IMR-90 (cell line): ENCODE measurements around the gene C5AR1. TPM values are rescaled to one million over a fixed set of nuclear protein-coding genes. Genes with fewer than 3 reads are reported as not detected.

ENCODE experiments used
- ATAC-seq: fragments of 200-7000 bp; cut with Tn5 transposase; 2 replicates; pipeline ENCODE4 v1.9.1; 2020; ENCODE audit warnings: low read depth, mild to moderate bottlenecking, moderate library complexity
- BruUV-seq: library from RNA; stranded (reverse); fragments of 400-500 nt; replicated peaks from 2 replicates; lab custom pipeline; 2021; lab: Mats Ljungman, UMichigan
- CTCF ChIA-PET: fragments of 300-600 bp; formaldehyde crosslinking; extraction: SDS; loops from one replicate; lab custom pipeline; 2021; ENCODE audit warnings: antibody characterized with exemption; lab: Yijun Ruan, JAX
- POLR2A ChIA-PET: fragments of 300-600 bp; sonication (Branson Sonifier 250); formaldehyde crosslinking; loops from one replicate; lab custom pipeline; 2022; ENCODE audit warnings: antibody characterized with exemption; ENCODE audit not compliant: unreplicated experiment; lab: Charles Lee
- DNase-seq: peaks from one replicate; pipeline ENCODE4 v3.0.0; 2013
- H2AFZ ChIP-seq: replicated peaks from 2 replicates; pipeline ENCODE3; 2013; ENCODE audit warnings: low read length, mild to moderate bottlenecking; ENCODE audit not compliant: poor library complexity
- H2AK5ac ChIP-seq: 2 replicates; pipeline ENCODE4 v1.6.1; 2013; ENCODE audit warnings: low read depth, low read length, inconsistent platforms
- H2AK9ac ChIP-seq: replicated peaks from 2 replicates; pipeline ENCODE3; 2013; ENCODE audit warnings: mild to moderate bottlenecking, low read depth, low read length, moderate library complexity; ENCODE audit not compliant: poor library complexity
- H2BK120ac ChIP-seq: 2 replicates; pipeline ENCODE4 v1.6.1; 2013; ENCODE audit warnings: low read depth, low read length, inconsistent platforms
- H2BK15ac ChIP-seq: 3 replicates; pipeline ENCODE4 v1.6.1; 2013; ENCODE audit warnings: low read depth, low read length, inconsistent platforms
- H2BK20ac ChIP-seq: 2 replicates; pipeline ENCODE4 v1.6.1; 2013; ENCODE audit warnings: low read depth, mild to moderate bottlenecking, inconsistent platforms, low read length, moderate library complexity
- H2BK5ac ChIP-seq: 2 replicates; pipeline ENCODE4 v1.6.1; 2013; ENCODE audit warnings: mild to moderate bottlenecking, low read depth, low read length, inconsistent platforms; ENCODE audit not compliant: poor library complexity, severe bottlenecking
- H3K14ac ChIP-seq: replicated peaks from 2 replicates; pipeline ENCODE4 v1.6.1; 2013; ENCODE audit warnings: low read depth, low read length, inconsistent platforms
- H3K18ac ChIP-seq: 2 replicates; pipeline ENCODE4 v1.6.1; 2013; ENCODE audit warnings: low read depth, low read length, control low read depth
- H3K23ac ChIP-seq: 2 replicates; pipeline ENCODE4 v1.6.1; 2013; ENCODE audit warnings: low read depth, low read length, inconsistent platforms
- H3K27ac ChIP-seq: 2 replicates; pipeline ENCODE4 v1.5.1; 2013; ENCODE audit warnings: mild to moderate bottlenecking, control low read depth, low read length; ENCODE audit not compliant: insufficient read depth
- H3K27me3 ChIP-seq: 2 replicates; pipeline ENCODE4 v1.6.1; 2013; ENCODE audit warnings: low read length; ENCODE audit not compliant: control insufficient read depth, insufficient read depth
- H3K36me3 ChIP-seq: 2 replicates; pipeline ENCODE4 v1.6.1; 2013; ENCODE audit warnings: low read length, mixed read lengths; ENCODE audit not compliant: control insufficient read depth, insufficient read depth
- H3K4ac ChIP-seq: 2 replicates; pipeline ENCODE4 v1.6.1; 2013; ENCODE audit warnings: low read depth, low read length, inconsistent platforms
- H3K4me1 ChIP-seq: 2 replicates; pipeline ENCODE4 v1.6.1; 2013; ENCODE audit warnings: low read length, mixed read lengths; ENCODE audit not compliant: control insufficient read depth, insufficient read depth
- H3K4me2 ChIP-seq: 2 replicates; pipeline ENCODE4 v1.6.1; 2013; ENCODE audit warnings: low read depth, mild to moderate bottlenecking, control low read depth, low read length, moderate library complexity
- H3K4me3 ChIP-seq: 2 replicates; pipeline ENCODE4 v1.5.1; 2013; ENCODE audit warnings: low read depth, mild to moderate bottlenecking, control low read depth, low read length, moderate library complexity; ENCODE audit not compliant: insufficient read depth
- H3K56ac ChIP-seq: 2 replicates; pipeline ENCODE4 v1.6.1; 2013; ENCODE audit warnings: low read length, inconsistent platforms; ENCODE audit not compliant: insufficient read depth; ENCODE audit errors: extremely low read depth
- H3K79me1 ChIP-seq, 2 experiments: 2 replicates each; pipeline ENCODE4 v1.6.1; 2013; ENCODE audit warnings: low read length in 2 of 2, inconsistent platforms in 1 of 2, low read depth in 1 of 2
- H3K9ac ChIP-seq: 2 replicates; pipeline ENCODE4 v1.6.1; 2013; ENCODE audit warnings: low read depth, low read length, control low read depth
- H3K9me1 ChIP-seq: 2 replicates; pipeline ENCODE4 v1.6.1; 2013; ENCODE audit warnings: low read length, inconsistent platforms; ENCODE audit not compliant: insufficient read depth
- H3K9me3 ChIP-seq: 2 replicates; pipeline ENCODE4 v1.6.1; 2013; ENCODE audit warnings: low read length; ENCODE audit not compliant: control insufficient read depth, insufficient read depth
- H4K20me1 ChIP-seq: 2 replicates; pipeline ENCODE4 v1.6.1; 2013; ENCODE audit warnings: low read length, inconsistent platforms; ENCODE audit not compliant: insufficient read depth
- H4K5ac ChIP-seq: 2 replicates; pipeline ENCODE4 v1.6.1; 2013; ENCODE audit warnings: mild to moderate bottlenecking, low read depth, low read length, control low read depth
- H4K8ac ChIP-seq, 2 experiments: 2 replicates each; pipeline ENCODE4 v1.6.1; 2013; ENCODE audit warnings: low read depth in 2 of 2, low read length in 2 of 2, control low read depth in 1 of 2, inconsistent platforms in 1 of 2
- H4K91ac ChIP-seq: 2 replicates; pipeline ENCODE4 v1.6.1; 2013; ENCODE audit warnings: low read depth, low read length, inconsistent platforms; ENCODE audit not compliant: insufficient read depth
- CEBPB ChIP-seq: IDR thresholded peaks from 2 replicates; pipeline ENCODE4 v1.6.1; 2012; ENCODE audit warnings: low read depth, low read length, improper control_type of control experiment
- RFX5 ChIP-seq: IDR thresholded peaks from 2 replicates; pipeline ENCODE4 v1.8.0; 2012; ENCODE audit warnings: low read depth, mild to moderate bottlenecking, low read length, moderate library complexity
- SMC3 ChIP-seq: fragments of 150-350 bp; IDR thresholded peaks from 2 replicates; pipeline ENCODE4 v1.6.1; 2016; ENCODE audit warnings: low read depth, mild to moderate bottlenecking, antibody characterized with exemption, low read length, moderate library complexity
- WGBS, 2 experiments: methylation state at CpG; one replicate each; pipeline versions ENCODE4 v1.1.5 to v1.1.7; 2013; ENCODE audit warnings: missing lambda C conversion rate in 2 of 2; ENCODE audit not compliant: insufficient read length in 1 of 2; ENCODE audit errors: extremely low coverage in 2 of 2; 5-methylcytosine and 5-hydroxymethylcytosine counted together
- dilution Hi-C: fragments of 300-500 bp; cut with HindIII; formaldehyde crosslinking; loops from one replicate; pipeline ENCODE4 v1.14.3; 2018; ENCODE audit warnings: low sequenced_read_pairs; ENCODE audit not compliant: unreplicated experiment
- in situ Hi-C: fragments of 300-500 bp; cut with MboI; formaldehyde crosslinking; loops from 3 replicates; pipeline ENCODE4 v1.14.3; 2019; ENCODE audit warnings: low sequenced_read_pairs, inconsistent platforms, mixed read lengths
- intact Hi-C: fragments of 100-400 bp; cut with micrococcal nuclease; formaldehyde crosslinking; loops from 2 replicates; pipeline ENCODE4 v1.10.0; 2022
- polyA plus RNA-seq, 3 experiments: library from polyadenylated mRNA; depleted of rRNA; stranded (reverse); fragments of >200 nt; gene quantifications; 2 replicates each; pipeline ENCODE4 v1.2.3, GENCODE V29; 2012; ENCODE audit warnings: low replicate concordance in 1 of 3
- total RNA-seq: library from RNA; depleted of rRNA; stranded (reverse); fragments of >200 nt; gene quantifications from 2 replicates; pipeline ENCODE4 v1.2.3, GENCODE V29; 2012

C5AR1 gene
- total and polyA plus RNA-seq, 2 of the 4 experiments (the other 2 are of a cell fraction): under 0.01 to 1.0 TPM

DNA sequence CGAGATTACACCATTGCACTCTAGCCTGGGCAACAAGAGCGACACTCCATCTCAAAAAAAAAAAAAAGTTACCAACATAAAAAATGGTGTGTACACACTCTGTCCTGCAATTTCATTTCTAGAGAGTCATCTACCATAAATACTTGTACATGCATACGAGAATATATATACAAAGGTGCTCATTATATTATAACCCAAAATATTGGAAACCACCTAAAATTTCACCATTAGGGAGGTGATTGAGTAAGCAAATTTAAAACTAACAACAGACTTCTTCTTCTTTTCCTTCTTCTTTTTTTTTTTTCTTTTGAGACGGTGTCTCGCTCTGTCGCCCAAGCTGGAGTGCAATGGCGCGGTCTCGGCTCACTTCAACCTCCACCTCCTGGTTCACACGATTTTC, 7.4 kb upstream of the C5AR1 start:
- H2BK20ac ChIP-seq: no peak overlapping the region
- no peak overlapping the region for H2AK5ac ChIP-seq
- no peaks in the 10 kb centered on the region for H4K20me1 ChIP-seq
- no peak overlapping the region for H2BK15ac ChIP-seq
- H3K4ac ChIP-seq: no peak overlapping the region
- no peak overlapping the region for H3K14ac ChIP-seq
- intact Hi-C loops (no loop called here), dilution Hi-C loops (no loop called here), in situ Hi-C loops (no loop called here)
- no peak overlapping the region for H2AK9ac ChIP-seq
- no peak overlapping the region for H3K56ac ChIP-seq
- no peaks in the 10 kb centered on the region for H3K36me3 ChIP-seq
- no peak overlapping the region for H2BK120ac ChIP-seq
- BruUV-seq: no TSS peak
- H3K27ac ChIP-seq: no peak overlapping the region
- no peak for DNase-seq
- no peak overlapping the region for H3K4me3 ChIP-seq
- H3K27me3 ChIP-seq: no peaks in the 10 kb centered on the region
- no peak for ATAC-seq
- ChIA-PET POLR2A (no interaction called here), CTCF (no interaction called here)
- H2BK5ac ChIP-seq: no peak overlapping the region
- H3K23ac ChIP-seq: no peak overlapping the region
- no peak overlapping the region for H2AFZ ChIP-seq
- H3K9me3 ChIP-seq: no peaks in the 10 kb centered on the region
- no peak overlapping the region for H4K8ac ChIP-seq
- WGBS, 2 experiments: 100% methylated on average over 2 of the region's 10 CpGs; no CpG with 5 or more reads in 1 of the 2 experiments
- H3K4me1 ChIP-seq: no peaks in the 10 kb centered on the region
- H3K9me1 ChIP-seq: no peaks in the 10 kb centered on the region
- H3K4me2 ChIP-seq: no peak overlapping the region
- no peak overlapping the region for H3K18ac ChIP-seq
- no peak overlapping the region for H4K5ac ChIP-seq
- H3K9ac ChIP-seq: no peak overlapping the region
- TF ChIP-seq CEBPB: no peak
- TF ChIP-seq RFX5: no peak
- TF ChIP-seq SMC3: no peak
- no peaks in the 10 kb centered on the region for H3K79me1 ChIP-seq
- no peak overlapping the region for H4K91ac ChIP-seq
